Kidney epithelial cell (primary cell): ENCODE data around the gene SERTAD1. TPM values are rescaled to one million over a fixed set of nuclear protein-coding genes. Genes with fewer than 3 reads are reported as not detected.
"Not testable (repeated sequence)": the region's sequence is repeated elsewhere in the genome, so short reads cannot be mapped to it uniquely, and the experiment has no call there.

ENCODE experiments used
- DNase-seq: peaks from one replicate; pipeline ENCODE4 v3.0.0-alpha.2; 2010; ENCODE audit warnings: low read depth
- H3K27me3 ChIP-seq: 2 replicates; pipeline ENCODE4 v1.6.0; 2011; ENCODE audit warnings: low read length; ENCODE audit not compliant: control insufficient read depth, insufficient read depth
- H3K36me3 ChIP-seq: 2 replicates; pipeline ENCODE4 v1.5.1; 2011; ENCODE audit warnings: low read length; ENCODE audit not compliant: control insufficient read depth, insufficient read depth
- H3K4me3 ChIP-seq: 2 replicates; pipeline ENCODE4 v1.5.1; 2011; ENCODE audit warnings: low read depth, mild to moderate bottlenecking, control low read depth, low read length
- CTCF ChIP-seq: IDR thresholded peaks from 2 replicates; pipeline ENCODE4 v1.5.1; 2011; ENCODE audit warnings: mild to moderate bottlenecking, moderate library complexity, low read length, control low read depth, inconsistent platforms; ENCODE audit not compliant: insufficient read depth, poor library complexity, severe bottlenecking
- total RNA-seq: library from RNA; depleted of rRNA; stranded (reverse); fragments of >200 nt; gene quantifications from 2 replicates; pipeline ENCODE4 v1.2.3, GENCODE V29; 2015

The SERTAD1 gene
- total RNA-seq, 1 donor from 2014 or later, result 12.3 TPM

- DNase-seq, result no peak
- Histone ChIP-seq H3K27me3 (peaks cover 7% of the 10 kb centered on the region), H3K4me3 (no peak overlapping the region), H3K36me3 (no peaks in the 10 kb centered on the region)
- no peak for TF ChIP-seq CTCF
Measured at GRCh38 chr19:40461669-40462221, 36.0 kb upstream of the SERTAD1 start.

GRCh38 chr19:40460185-40460584, 34.4 kb upstream of the SERTAD1 start:
- no peak for DNase-seq
- no peak overlapping the region for H3K4me3 ChIP-seq
- no peaks in the 10 kb centered on the region for H3K27me3 ChIP-seq
- TF ChIP-seq CTCF, result no peak
- H3K36me3 ChIP-seq, result no peaks in the 10 kb centered on the region

- H3K27me3 ChIP-seq, result no peaks in the 10 kb centered on the region
- H3K36me3 ChIP-seq, result no peaks in the 10 kb centered on the region
- no peak overlapping the region for H3K4me3 ChIP-seq
- DNase-seq, result no peak
- no peak for TF ChIP-seq CTCF
Measured at GRCh38 chr19:40458597-40458974, 32.8 kb upstream of the SERTAD1 start.

GRCh38 chr19:40457953-40458596, 32.3 kb upstream of the SERTAD1 start:
- Histone ChIP-seq H3K36me3 (no peaks in the 10 kb centered on the region), H3K27me3 (no peaks in the 10 kb centered on the region), H3K4me3 (no peak overlapping the region)
- TF ChIP-seq CTCF, result no peak
- DNase-seq, result no peak

GRCh38 chr19:40457048-40457447, 31.3 kb upstream of the SERTAD1 start:
- Histone ChIP-seq H3K4me3 (no peak overlapping the region), H3K36me3 (no peaks in the 10 kb centered on the region), H3K27me3 (no peaks in the 10 kb centered on the region)
- no peak for TF ChIP-seq CTCF
- no peak for DNase-seq

GRCh38 chr19:40453943-40454342, 28.2 kb upstream of the SERTAD1 start:
- not testable (repeated sequence) for H3K4me3 ChIP-seq, DNase-seq, H3K27me3 ChIP-seq, H3K36me3 ChIP-seq
